HAP-1 (cell line): ENCODE data around the gene SOS1.
"Not testable (repeated sequence)": the region's sequence is repeated elsewhere in the genome, so short reads cannot be mapped to it uniquely, and the experiment has no call there.

Source experiments
- DNase-seq, 2 experiments: peaks; one replicate each; pipeline ENCODE4 v3.0.0-alpha.2; 2016 to 2020; ENCODE audit warnings: low spot score in 2 of 2
- H3K27me3 ChIP-seq: fragments of 250-450 bp; sonication (Bioruptor Pico); 2 replicates; pipeline ENCODE4 v1.5.1; 2020; ENCODE audit warnings: low read depth, mild to moderate bottlenecking, moderate library complexity
- H3K36me3 ChIP-seq: fragments of 250-450 bp; sonication (Bioruptor Pico); replicated peaks from 2 replicates; pipeline ENCODE4 v1.5.1; 2020; ENCODE audit warnings: mild to moderate bottlenecking
- H3K4me1 ChIP-seq: fragments of 250-450 bp; sonication (Bioruptor Pico); 2 replicates; pipeline ENCODE4 v1.5.1; 2020; ENCODE audit warnings: mild to moderate bottlenecking
- H3K4me3 ChIP-seq: fragments of 250-450 bp; sonication (Bioruptor Pico); 2 replicates; pipeline ENCODE4 v1.5.1; 2020; ENCODE audit warnings: mild to moderate bottlenecking, moderate library complexity
- H3K9me3 ChIP-seq: fragments of 250-450 bp; sonication (Bioruptor Pico); 2 replicates; pipeline ENCODE4 v1.5.1; 2020; ENCODE audit warnings: mild to moderate bottlenecking, moderate library complexity
- in situ Hi-C: fragments of 300-500 bp; cut with MboI; formaldehyde crosslinking; loops from 3 replicates; pipeline ENCODE4 v1.14.3; 2020; ENCODE audit warnings: low sequenced_read_pairs, inconsistent platforms, mixed read lengths

Gene SOS1

GRCh38 chr2:38948995-38949394 lies 171.9 kb downstream of the SOS1 start:
- H3K4me1 ChIP-seq, result no peaks in the 10 kb centered on the region; the same call in 1 of the 2 replicates
- peaks cover 4% of the 10 kb centered on the region for H3K27me3 ChIP-seq
- H3K4me3 ChIP-seq, result no peak overlapping the region
- no peaks in the 10 kb centered on the region for H3K9me3 ChIP-seq
- no peak for DNase-seq
- in situ Hi-C loops, result loop anchor here (5.0 kb wide), 1 partner anchor 278 kb away; no protein-coding TSS in a partner anchor
- H3K36me3 ChIP-seq, result no peaks in the 10 kb centered on the region

GRCh38 chr2:38948387-38948882 lies 172.4 kb downstream of the SOS1 start:
- no peak for DNase-seq
- H3K9me3 ChIP-seq, result no peaks in the 10 kb centered on the region
- H3K27me3 ChIP-seq, result peaks cover 4% of the 10 kb centered on the region
- no peaks in the 10 kb centered on the region for H3K36me3 ChIP-seq
- in situ Hi-C loops, result loop anchor here (5.0 kb wide), 1 partner anchor 279 kb away; no protein-coding TSS in a partner anchor
- no peak overlapping the region for H3K4me3 ChIP-seq
- peaks cover 2% of the 10 kb centered on the region for H3K4me1 ChIP-seq

- Histone ChIP-seq H3K36me3 (no peaks in the 10 kb centered on the region), H3K9me3 (no peaks in the 10 kb centered on the region), H3K4me1 (peaks cover 5% of the 10 kb centered on the region), H3K4me3 (no peak overlapping the region), H3K27me3 (peaks cover 4% of the 10 kb centered on the region)
- in situ Hi-C loops, result loop anchor here (5.0 kb wide), 1 partner anchor 280 kb away; no protein-coding TSS in a partner anchor
- peak; percentile 79 to 84 for DNase-seq
Observed at GRCh38 chr2:38947241-38948239, 173.3 kb downstream of the SOS1 start.

GRCh38 chr2:38945911-38946310 lies 174.9 kb downstream of the SOS1 start:
- Histone ChIP-seq H3K36me3 (no peaks in the 10 kb centered on the region), H3K9me3 (no peaks in the 10 kb centered on the region), H3K4me3 (no peak overlapping the region), H3K27me3 (peaks cover 1% of the 10 kb centered on the region; the same call in 1 of the 2 replicates), H3K4me1 (peaks cover 5% of the 10 kb centered on the region)
- in situ Hi-C loops, result loop anchor here (5.0 kb wide), 1 partner anchor 281 kb away; no protein-coding TSS in a partner anchor
- no peak for DNase-seq

GRCh38 chr2:38945372-38945771 lies 175.5 kb downstream of the SOS1 start:
- no peak overlapping the region for H3K4me3 ChIP-seq
- no peaks in the 10 kb centered on the region for H3K9me3 ChIP-seq
- H3K27me3 ChIP-seq, result peaks cover 4% of the 10 kb centered on the region; the same call in 1 of the 2 replicates
- peaks cover 5% of the 10 kb centered on the region for H3K4me1 ChIP-seq
- no peak for DNase-seq
- H3K36me3 ChIP-seq, result no peaks in the 10 kb centered on the region
- in situ Hi-C loops, result loop anchor here (5.0 kb wide), 1 partner anchor 282 kb away; no protein-coding TSS in a partner anchor

- Histone ChIP-seq H3K4me3 (no peak overlapping the region), H3K27me3 (peaks cover 4% of the 10 kb centered on the region; the same call in 1 of the 2 replicates)
- in situ Hi-C loops, result no loop called here
Observed at GRCh38 chr2:38943784-38944183, 177.1 kb downstream of the SOS1 start.

GRCh38 chr2:38940746-38941145 lies 180.1 kb downstream of the SOS1 start:
- DNase-seq, result no peak
- no peaks in the 10 kb centered on the region for H3K36me3 ChIP-seq
- no peaks in the 10 kb centered on the region for H3K9me3 ChIP-seq
- in situ Hi-C loops, result no loop called here
- H3K4me1 ChIP-seq, result peaks cover 5% of the 10 kb centered on the region
- H3K4me3 ChIP-seq, result no peak overlapping the region
- peaks cover 4% of the 10 kb centered on the region; the same call in 1 of the 2 replicates for H3K27me3 ChIP-seq

More at GRCh38 chr2:38943784-38944183, 177.1 kb downstream of the SOS1 start:
- H3K4me1 ChIP-seq, result peaks cover 5% of the 10 kb centered on the region
- DNase-seq, result peak in 1 of 2 experiments; percentile 34
- no peaks in the 10 kb centered on the region for H3K36me3 ChIP-seq
- H3K9me3 ChIP-seq, result no peaks in the 10 kb centered on the region

- H3K9me3 ChIP-seq, result no peaks in the 10 kb centered on the region
- no peaks in the 10 kb centered on the region for H3K4me1 ChIP-seq
- DNase-seq, result no peak
- no peak overlapping the region for H3K4me3 ChIP-seq
- in situ Hi-C loops, result no loop called here
- no peaks in the 10 kb centered on the region for H3K36me3 ChIP-seq
- H3K27me3 ChIP-seq, result peaks cover 4% of the 10 kb centered on the region; the same call in 1 of the 2 replicates
Observed at GRCh38 chr2:38937548-38937947, 183.3 kb downstream of the SOS1 start.

- H3K27me3 ChIP-seq, in situ Hi-C loops, H3K4me1 ChIP-seq, H3K9me3 ChIP-seq, DNase-seq, H3K36me3 ChIP-seq, H3K4me3 ChIP-seq: not testable (repeated sequence)
Observed at GRCh38 chr2:38936516-38936915, 184.3 kb downstream of the SOS1 start.

GRCh38 chr2:38935568-38936172 lies 185.2 kb downstream of the SOS1 start:
- Histone ChIP-seq H3K4me3 (no peak overlapping the region), H3K36me3 (no peaks in the 10 kb centered on the region), H3K27me3 (no peaks in the 10 kb centered on the region; the same call in 1 of the 2 replicates), H3K9me3 (no peaks in the 10 kb centered on the region), H3K4me1 (no peaks in the 10 kb centered on the region)
- no peak for DNase-seq
- in situ Hi-C loops, result no loop called here

GRCh38 chr2:38934742-38935141 lies 186.1 kb downstream of the SOS1 start:
- no peaks in the 10 kb centered on the region for H3K36me3 ChIP-seq
- in situ Hi-C loops, result no loop called here
- no peak for DNase-seq

GRCh38 chr2:38933653-38934052 lies 187.2 kb downstream of the SOS1 start:
- H3K4me3 ChIP-seq, result no peak overlapping the region
- H3K36me3 ChIP-seq, result no peaks in the 10 kb centered on the region
- in situ Hi-C loops, result no loop called here
- no peaks in the 10 kb centered on the region for H3K4me1 ChIP-seq
- no peaks in the 10 kb centered on the region for H3K9me3 ChIP-seq
- no peaks in the 10 kb centered on the region for H3K27me3 ChIP-seq
- no peak for DNase-seq

More at GRCh38 chr2:38934742-38935141, 186.1 kb downstream of the SOS1 start:
- Histone ChIP-seq H3K4me1 (no peaks in the 10 kb centered on the region), H3K4me3 (no peak overlapping the region), H3K9me3 (no peaks in the 10 kb centered on the region), H3K27me3 (no peaks in the 10 kb centered on the region)

- Histone ChIP-seq H3K9me3 (no peaks in the 10 kb centered on the region), H3K4me3 (no peak overlapping the region), H3K36me3 (no peaks in the 10 kb centered on the region), H3K4me1 (no peaks in the 10 kb centered on the region), H3K27me3 (no peaks in the 10 kb centered on the region)
- in situ Hi-C loops, result no loop called here
- no peak for DNase-seq
Observed at GRCh38 chr2:38932586-38932985, 188.3 kb downstream of the SOS1 start.
